GM13976 (cell line): ENCODE results near the gene CPM.

Experiments used
- DNase-seq: peaks from one replicate; pipeline ENCODE4 v3.0.0; 2012; ENCODE audit warnings: low spot score
- in situ Hi-C: fragments of 300-500 bp; cut with MboI; formaldehyde crosslinking; loops from one replicate; pipeline ENCODE4 v1.12.0; 2022; ENCODE audit warnings: low sequenced_read_pairs, mixed read lengths, inconsistent platforms; ENCODE audit not compliant: unreplicated experiment
- TF ChIP-seq, protein P1 (sequence below): IDR thresholded peaks from 2 replicates; pipeline ENCODE4 v1.5.1; 2012; ENCODE audit warnings: borderline replicate concordance, mild to moderate bottlenecking; ENCODE audit not compliant: insufficient read depth; ENCODE audit errors: extremely low read depth, missing control alignments, control extremely low read depth

CPM gene

GRCh38 chr12:68878846-68879245 lies 54.1 kb downstream of the CPM start:
- in situ Hi-C loops, result no loop called here
- TF ChIP-seq, protein P1, sequence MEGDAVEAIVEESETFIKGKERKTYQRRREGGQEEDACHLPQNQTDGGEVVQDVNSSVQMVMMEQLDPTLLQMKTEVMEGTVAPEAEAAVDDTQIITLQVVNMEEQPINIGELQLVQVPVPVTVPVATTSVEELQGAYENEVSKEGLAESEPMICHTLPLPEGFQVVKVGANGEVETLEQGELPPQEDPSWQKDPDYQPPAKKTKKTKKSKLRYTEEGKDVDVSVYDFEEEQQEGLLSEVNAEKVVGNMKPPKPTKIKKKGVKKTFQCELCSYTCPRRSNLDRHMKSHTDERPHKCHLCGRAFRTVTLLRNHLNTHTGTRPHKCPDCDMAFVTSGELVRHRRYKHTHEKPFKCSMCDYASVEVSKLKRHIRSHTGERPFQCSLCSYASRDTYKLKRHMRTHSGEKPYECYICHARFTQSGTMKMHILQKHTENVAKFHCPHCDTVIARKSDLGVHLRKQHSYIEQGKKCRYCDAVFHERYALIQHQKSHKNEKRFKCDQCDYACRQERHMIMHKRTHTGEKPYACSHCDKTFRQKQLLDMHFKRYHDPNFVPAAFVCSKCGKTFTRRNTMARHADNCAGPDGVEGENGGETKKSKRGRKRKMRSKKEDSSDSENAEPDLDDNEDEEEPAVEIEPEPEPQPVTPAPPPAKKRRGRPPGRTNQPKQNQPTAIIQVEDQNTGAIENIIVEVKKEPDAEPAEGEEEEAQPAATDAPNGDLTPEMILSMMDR, result no peak
- no peak for DNase-seq

- TF ChIP-seq, protein P1, result no peak
- DNase-seq, result no peak
- in situ Hi-C loops, result no loop called here
Observed at GRCh38 chr12:68878283-68878682, 54.7 kb downstream of the CPM start.

- no peak for DNase-seq
- in situ Hi-C loops, result no loop called here
- TF ChIP-seq, protein P1, result no peak
Observed at GRCh38 chr12:68877583-68877982, 55.4 kb downstream of the CPM start.

DNA sequence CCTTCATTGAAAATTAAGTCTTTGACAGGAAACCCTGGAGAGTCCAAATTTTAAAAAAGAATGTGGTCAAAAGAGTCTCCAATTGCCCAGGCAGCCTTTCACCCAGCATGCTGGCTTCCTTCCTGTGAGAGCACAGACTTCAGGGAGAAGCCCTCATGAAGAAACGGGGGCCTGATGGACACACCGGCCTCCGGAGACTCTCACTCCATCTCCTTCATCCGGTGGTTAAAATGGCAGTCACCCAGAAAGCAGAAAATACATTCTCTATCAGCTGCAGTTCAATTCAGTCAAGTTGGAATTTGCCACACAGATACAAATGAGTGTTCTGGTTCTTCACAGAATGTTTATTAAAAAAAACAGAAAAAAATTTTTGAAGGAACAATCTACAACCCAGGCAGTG lies 56.5 kb downstream of the CPM start:
- DNase-seq, result no peak
- TF ChIP-seq, protein P1, result no peak
- in situ Hi-C loops, result no loop called here

- DNase-seq, result no peak
- TF ChIP-seq, protein P1, result no peak
- in situ Hi-C loops, result no loop called here
Observed at GRCh38 chr12:68873316-68873715, 59.7 kb downstream of the CPM start.

- TF ChIP-seq, protein P1, result peak; percentile 14
- DNase-seq, result peak; percentile 28
- in situ Hi-C loops, result no loop called here
Observed at GRCh38 chr12:68871921-68872320, 61.0 kb downstream of the CPM start.

GRCh38 chr12:68871396-68871795 lies 61.6 kb downstream of the CPM start:
- in situ Hi-C loops, result no loop called here
- TF ChIP-seq, protein P1, result no peak
- DNase-seq, result no peak
